ENCODE data around the gene MAIP1.

Gene MAIP1

DNA sequence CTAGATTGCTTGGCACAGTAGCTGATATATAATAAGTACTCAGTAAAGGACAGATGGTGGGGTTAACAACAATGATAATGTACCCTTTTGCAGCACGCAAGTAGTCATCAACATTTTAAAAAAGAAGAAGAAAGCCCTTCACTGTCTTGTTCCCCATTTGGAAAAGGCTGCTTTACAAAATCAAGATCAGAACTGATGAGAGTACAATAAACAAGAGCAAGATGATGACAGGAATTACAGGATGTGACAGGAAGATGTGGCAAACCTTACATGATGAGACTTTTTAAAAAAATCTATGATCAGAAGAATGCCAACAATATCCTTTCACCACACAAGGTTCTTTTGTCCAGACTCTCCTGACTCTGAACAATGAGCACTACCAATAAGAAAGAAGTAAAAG lies 9.2 kb upstream of the MAIP1 start:
- no peak for DNase-seq (ENCODE audit: low read depth, low spot score)
- H3K27ac ChIP-seq = no peak overlapping the region

DNA sequence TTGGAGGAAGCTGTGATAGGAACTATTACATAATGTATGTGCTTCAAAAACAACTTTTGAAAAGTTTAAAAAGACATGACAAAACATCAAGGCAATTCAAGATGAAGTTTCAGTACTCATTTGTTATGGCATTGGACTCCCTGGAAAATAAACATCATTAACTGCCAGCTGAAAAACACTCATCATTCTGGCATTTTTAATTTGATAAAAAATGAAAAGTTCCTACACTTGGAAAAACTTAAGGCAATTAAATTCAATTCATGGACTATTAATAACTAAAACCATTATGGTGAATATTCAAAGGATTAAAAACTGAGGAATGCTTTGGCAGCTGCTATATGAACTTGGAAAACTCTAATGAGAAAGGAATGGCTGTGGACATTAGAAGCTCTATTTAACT lies 8.5 kb upstream of the MAIP1 start:
- no peak for DNase-seq (ENCODE audit: low read depth, low spot score)
- H3K27ac ChIP-seq = no peak overlapping the region

DNA sequence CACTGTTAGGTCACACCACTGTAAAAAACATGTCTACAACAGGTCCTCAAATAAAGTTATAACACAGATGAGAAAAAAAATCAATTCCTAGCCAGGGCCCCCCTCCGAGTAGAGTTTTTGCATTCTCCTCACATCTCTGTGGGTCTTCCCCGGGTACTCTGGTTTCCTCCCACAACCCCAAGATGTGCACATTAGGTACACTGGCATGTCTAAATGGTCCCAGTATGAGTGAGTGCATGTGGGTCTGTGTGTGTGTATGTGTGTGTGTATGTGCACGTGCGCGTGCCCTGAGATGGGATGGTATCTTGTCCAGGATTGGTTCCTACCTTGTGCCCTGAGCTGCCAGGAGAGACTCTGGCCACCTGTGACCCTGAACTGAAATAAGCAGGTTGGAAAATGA lies 5.0 kb upstream of the MAIP1 start:
- no peak for DNase-seq (ENCODE audit: low read depth, low spot score)
- no peak overlapping the region for H3K27ac ChIP-seq

DNA sequence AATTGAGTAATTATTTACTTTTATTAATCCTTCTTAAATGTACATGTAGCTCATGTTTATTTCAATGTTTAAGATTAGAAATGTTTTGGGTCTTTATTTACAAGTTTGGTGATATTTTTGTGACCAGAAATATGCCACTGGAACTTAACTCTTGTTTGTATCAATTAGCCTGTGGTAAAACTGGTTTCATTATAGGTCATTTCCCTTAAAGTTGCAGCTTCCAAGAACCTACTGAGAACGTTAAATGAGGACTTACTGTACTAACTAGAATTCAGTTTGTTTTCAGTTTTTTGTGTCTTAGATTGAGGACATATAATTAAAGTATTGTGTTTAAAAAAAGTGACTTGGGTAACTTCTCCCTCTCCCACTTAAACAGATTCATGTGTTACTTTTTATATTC lies 4.4 kb upstream of the MAIP1 start:
- H3K27ac ChIP-seq = no peak overlapping the region
- DNase-seq (ENCODE audit: low read depth, low spot score) = no peak

DNA sequence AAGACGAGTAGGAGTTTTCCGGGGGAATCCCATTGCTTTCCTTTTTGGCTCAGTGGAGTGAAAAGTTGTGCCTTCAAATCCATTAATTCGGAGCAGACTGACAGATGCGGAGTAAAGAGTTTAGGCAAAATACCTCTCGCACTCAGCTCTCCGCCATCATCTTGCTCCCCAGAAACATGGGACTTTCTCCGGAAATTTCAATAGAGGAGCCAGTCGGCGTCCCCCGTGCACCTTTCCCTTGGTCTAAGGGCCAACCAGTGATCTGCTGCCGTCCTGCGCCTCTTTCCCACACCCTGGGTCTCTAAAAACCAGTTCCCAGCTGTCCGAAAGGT lies 409 bp upstream of the MAIP1 start:
- DNase-seq (ENCODE audit: low read depth, low spot score) = no peak
- H3K27ac ChIP-seq = peak overlapping the region; percentile 88

DNA sequence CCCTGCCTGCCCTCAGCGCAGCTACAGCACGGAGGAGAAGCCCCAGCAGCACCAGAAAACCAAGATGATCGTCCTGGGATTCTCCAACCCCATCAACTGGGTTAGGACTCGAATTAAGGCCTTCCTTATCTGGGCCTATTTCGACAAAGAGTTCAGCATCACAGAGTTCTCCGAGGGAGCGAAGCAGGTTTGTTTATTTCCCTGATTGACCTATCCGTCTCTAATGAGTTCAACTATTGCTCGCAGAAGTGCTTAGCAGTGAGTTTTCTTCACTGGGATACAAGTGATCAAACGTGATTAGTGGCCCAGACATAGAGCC lies 639 bp downstream of the MAIP1 start:
- DNase-seq (ENCODE audit: low read depth, low spot score) = no peak
- peak overlapping the region; percentile 88 for H3K27ac ChIP-seq

DNA sequence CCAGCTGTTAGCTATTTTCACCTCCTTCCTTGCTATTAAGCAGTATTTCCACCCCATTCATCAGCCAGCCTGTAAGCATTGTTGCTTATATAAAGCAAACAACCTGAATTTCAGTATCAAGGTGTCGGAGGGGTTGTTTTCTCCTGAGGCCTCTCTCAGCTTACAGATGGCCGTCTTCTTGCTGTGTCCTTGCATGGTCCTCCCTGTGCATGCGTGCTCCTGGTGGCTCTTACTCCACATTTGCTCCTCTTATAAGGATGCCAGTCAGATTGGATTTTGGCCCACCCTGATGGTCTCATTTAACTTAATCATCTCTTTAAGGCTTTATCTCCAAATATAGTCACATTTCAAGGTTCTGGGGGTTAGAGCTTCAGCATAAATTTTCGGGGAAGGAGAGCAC lies 2.6 kb downstream of the MAIP1 start:
- H3K27ac ChIP-seq = no peak overlapping the region
- DNase-seq (ENCODE audit: low read depth, low spot score) = no peak

DNA sequence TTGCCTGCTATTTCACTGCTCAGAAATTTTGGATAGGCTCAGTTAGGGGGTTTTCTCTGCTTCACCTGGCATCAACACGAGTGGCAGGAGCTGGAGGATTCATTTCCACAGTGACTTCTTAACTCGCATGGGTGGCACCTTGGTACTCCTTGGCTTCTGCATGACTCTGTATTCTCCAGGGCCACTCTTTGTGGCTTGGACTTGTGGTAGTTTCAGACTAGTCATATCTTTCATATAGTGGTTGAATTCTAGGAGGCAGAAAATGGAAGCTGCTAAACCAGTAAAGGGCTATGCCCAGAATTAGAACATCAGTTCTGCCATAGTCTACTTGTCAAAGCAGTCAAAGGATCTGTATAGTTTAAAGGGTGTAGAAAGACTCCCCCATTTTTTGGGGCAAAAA lies 6.8 kb downstream of the MAIP1 start:
- no peak for DNase-seq (ENCODE audit: low read depth, low spot score)
- H3K27ac ChIP-seq = no peak overlapping the region

DNA sequence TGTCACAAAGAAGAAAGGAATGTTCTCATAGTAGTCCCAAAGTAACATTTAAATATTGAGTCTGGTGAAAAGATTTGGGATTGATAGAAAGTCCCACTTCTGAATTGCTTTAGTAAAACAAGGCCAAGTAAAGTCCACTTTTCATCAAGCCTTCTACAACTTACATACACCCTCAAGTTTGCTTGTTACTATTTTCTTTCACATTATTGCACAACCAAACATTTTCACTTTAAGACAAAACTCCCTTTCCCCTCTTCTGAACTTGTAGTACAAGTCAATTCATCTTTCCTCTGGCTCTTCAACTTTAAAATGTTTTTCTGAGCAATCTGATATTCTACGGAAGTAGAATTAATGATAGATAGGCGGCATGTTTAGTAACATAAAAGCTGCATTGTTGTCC lies 11.0 kb downstream of the MAIP1 start:
- no peak overlapping the region for H3K27ac ChIP-seq
- no peak for DNase-seq (ENCODE audit: low read depth, low spot score)

DNA sequence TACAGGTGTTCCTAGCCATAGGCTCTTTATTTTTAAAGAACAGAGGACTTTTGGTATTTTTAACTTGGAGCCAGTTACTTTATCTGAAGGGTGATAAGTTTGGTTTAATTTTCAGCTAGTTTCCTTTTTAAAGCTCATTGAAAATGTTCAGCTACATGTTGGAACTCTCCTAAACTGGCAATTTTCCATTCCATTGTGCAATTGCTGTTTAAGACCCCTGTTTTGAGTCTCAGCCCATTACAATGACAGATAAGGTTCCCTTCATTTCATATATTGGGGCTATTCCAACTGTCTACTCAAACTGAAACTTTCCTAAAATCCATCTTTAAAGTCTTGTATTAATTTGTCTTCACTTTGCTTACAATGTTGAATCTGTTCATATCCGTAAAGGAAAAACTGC lies 11.6 kb downstream of the MAIP1 start:
- no peak overlapping the region for H3K27ac ChIP-seq
- DNase-seq (ENCODE audit: low read depth, low spot score) = no peak

DNA sequence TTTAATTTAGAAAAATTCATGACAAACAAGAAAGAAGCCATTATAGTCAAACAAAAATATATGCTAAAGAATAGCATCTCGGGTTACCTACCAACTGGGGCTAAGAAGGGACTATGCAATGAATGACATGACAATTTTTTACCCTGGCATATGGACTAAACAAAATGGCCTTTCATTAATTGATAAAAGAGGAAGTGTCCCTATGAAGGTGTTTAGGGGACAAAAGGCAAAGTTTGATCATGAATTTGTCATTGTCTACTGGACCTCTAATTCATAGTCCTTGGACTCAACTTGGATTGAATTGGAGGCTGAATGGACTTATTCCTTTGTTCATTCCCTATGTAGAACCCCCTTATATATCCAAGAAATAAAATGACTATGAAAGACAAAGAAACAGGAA lies 12.7 kb downstream of the MAIP1 start:
- DNase-seq (ENCODE audit: low read depth, low spot score) = no peak
- no peak overlapping the region for H3K27ac ChIP-seq

DNA sequence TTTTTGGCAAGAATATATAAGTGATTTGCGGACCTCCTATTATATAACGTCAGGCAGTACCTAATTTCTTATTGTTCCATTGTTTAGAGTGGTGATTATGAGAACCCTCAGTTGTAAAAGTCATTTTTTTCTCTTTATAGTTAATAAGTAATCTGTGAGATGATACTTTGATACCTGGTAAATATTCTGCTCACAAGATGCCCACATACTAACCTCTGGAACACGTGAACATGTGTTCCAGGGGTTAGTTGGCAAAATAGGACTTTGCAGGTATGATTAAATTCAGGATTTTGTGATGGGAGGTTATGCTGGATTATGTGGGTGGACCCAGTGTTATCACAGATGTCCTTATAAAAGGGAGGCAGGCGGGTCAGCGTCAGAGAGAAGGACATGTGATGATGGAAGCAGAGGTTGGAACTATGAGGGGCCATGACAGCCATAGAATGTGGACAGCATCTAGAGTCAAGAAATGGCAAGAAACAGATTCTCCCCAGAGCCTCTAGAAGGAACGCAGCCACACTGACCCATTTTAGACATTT lies 16.8 kb downstream of the MAIP1 start:
- no peak overlapping the region for H3K27ac ChIP-seq
- no peak for DNase-seq (ENCODE audit: low read depth, low spot score)

DNA sequence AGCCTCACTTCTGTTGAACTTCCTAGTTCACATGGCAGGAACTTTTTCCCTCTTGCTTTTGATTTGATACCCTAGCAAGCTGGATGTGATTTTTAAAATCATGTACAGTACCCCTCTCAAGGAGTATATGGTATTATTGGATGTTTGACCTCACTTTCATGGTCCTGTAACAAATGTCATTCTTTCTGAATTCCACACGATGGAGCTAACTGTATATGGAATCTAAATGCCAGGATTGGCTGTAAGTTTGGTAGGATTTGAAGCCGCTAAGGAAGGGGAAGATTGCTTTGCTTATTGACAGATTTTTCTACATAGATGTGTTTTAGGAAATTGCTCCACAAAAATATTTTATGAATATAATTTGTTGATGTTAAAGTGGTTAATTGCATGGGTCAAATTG lies 18.3 kb downstream of the MAIP1 start:
- DNase-seq (ENCODE audit: low read depth, low spot score) = no peak
- peak overlapping the region; percentile 71 for H3K27ac ChIP-seq

DNA sequence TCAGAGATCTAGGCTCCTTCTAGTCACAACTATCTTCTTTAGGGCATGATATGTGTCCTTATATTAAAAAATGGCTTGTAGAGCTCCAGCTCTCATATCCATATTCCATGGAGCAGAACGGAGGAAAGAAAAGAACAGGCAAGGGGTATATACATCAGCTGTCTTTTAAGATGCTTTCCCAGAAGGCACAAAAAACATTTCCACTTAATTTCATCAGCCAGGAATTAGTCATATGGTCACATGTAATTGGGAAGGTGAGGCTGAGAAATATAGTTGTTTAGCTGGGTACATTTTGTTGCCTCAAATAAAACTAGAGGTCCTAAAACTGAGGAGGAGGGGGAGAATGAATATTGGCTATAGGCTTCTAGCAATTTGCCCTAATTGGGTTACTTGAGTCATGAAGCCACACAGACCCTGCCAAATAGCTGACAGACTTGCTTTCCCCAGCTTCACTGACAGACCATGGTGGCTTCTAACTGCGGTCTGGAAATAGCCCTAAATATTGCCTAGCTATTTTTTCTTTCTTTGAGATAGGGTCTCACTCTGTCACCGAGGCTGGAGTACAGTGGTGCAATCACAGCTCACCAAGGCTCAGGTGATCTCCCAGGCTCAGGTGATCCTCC lies 20.0 kb downstream of the MAIP1 start:
- DNase-seq (ENCODE audit: low read depth, low spot score) = no peak
- peak overlapping the region; percentile 71 for H3K27ac ChIP-seq

DNA sequence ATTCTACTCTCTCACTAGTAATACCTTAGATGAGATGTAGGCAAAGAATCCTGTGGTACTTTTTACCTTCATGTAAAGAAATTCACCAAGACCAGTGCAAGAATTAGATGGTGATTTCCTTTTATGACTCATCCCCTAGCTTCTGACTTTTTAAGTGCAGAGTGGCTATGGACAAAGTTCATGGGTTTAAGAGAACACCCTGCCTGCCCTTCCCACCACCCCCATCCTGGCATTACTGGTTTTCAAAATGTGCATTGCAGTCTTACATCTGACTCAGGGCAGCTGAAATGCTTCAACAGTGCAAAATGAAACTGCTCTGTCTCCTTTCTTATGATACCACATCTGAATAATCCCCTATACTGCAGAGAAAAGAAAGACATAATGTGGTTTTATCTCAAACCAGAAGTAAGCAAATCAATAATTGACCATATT lies 22.6 kb downstream of the MAIP1 start:
- peak overlapping the region; percentile 64 for H3K27ac ChIP-seq
- DNase-seq (ENCODE audit: low read depth, low spot score) = peak; percentile 66

DNA sequence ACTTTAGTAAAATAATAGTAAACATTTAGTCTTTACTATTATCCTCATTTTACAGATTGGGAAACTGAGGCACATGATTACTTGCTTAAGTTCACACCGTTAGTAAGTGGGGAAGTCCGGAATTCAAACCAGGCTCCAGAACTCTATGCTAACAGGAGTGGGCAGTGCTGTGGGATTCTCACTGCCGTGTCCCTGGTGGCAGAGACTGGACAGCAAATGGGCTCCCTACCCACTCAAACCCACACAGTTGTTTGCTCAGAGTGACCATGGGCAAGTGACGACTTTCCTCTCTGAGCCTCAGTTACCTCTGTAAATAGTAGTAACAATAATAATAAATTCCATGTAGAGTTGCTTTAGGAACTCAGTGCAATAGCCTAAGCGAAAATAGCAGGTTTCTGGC lies 24.0 kb downstream of the MAIP1 start:
- no peak for DNase-seq (ENCODE audit: low read depth, low spot score)
- H3K27ac ChIP-seq = no peak overlapping the region

DNA sequence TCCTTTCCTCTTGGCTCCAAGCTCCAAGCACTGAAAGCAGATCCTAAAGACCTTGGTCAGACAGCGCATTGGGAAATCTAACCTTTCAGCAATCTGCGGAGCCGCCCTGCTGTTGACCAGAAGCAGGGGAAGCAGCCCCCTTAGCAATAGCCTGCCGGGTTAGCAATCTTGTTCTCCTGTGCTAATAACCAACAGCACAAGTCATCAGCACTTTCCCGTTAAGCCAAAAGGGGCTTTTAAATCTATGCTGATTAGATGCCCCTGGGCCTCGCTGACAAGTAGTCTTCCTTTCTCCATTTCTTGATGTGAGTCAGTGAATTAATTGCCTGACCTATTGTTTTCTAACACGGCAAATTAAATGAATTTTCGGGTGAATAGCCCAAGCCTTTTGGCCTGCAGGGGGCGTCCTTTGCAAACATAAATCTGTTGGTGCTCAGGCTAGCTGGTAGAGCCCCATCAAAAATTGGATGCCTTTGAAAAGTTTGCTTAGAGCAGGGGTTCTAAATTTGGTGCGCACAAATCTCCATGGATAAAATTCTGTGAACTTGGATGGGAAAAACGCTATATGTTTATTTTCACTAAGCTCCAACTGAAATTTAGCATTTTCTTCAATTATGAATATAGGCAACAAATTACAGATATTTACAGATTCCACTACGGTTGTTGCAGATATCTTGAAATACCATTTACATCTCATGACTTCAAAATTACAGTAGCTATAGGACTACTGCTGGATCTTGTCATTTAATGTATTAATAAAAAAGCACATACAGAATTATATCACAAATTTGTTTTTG lies 24.6 kb downstream of the MAIP1 start:
- no peak overlapping the region for H3K27ac ChIP-seq
- DNase-seq (ENCODE audit: low read depth, low spot score) = no peak

DNA sequence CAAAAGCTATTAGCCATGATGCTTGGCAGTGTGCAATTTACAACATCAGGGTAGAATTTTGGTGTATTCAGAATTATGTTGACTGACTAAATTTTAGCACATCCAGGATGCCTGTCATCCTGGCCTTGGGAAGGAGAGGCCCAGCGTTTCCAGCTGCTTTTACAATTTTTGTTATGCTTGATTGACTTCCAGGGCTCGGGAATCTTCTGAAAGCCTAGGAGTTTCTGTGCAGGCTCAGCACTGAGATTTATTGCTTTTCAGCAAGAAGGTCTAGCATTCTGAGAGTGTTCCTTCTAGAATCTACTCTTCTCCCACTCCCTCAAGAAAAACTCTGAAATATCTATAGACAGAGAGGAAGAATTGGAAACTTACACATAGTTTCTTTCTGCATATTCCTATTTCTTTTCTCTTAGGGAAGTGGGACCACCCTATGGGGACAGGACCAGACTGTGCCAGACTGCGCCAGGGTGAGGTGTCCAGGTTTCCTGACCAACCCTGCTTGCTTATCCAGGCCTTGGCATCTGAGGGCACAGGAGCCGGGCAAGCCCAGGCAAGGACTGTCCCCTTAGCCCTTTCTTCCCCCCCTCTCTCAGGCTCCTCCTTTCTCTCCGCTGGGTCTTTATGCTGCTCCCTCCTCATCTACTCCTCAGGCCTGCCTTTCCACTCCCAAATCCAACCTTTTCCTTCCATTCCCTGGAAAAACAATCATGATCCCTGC lies 26.9 kb downstream of the MAIP1 start:
- H3K27ac ChIP-seq = peak overlapping the region; percentile 34
- no peak for DNase-seq (ENCODE audit: low read depth, low spot score)

DNA sequence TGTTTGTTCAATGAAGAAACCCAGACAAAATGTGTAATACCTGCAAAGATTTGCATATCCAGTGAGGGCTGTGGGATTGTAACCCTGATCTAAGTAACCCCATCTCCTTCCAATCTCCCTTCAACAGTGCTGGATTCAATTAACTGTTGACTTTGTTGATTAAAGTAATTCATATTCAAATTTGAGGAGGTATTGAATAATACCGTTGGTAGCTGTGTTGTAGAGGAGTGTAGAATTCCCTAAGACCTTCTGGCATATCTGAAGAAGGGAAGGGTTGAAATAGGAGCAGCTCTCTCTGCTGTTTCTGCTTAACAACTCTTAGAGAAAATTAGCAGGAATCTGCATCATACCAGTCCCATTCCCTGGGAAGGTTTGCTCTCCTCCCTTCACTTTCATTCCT lies 28.2 kb downstream of the MAIP1 start:
- no peak for DNase-seq (ENCODE audit: low read depth, low spot score)
- H3K27ac ChIP-seq = no peak overlapping the region

DNA sequence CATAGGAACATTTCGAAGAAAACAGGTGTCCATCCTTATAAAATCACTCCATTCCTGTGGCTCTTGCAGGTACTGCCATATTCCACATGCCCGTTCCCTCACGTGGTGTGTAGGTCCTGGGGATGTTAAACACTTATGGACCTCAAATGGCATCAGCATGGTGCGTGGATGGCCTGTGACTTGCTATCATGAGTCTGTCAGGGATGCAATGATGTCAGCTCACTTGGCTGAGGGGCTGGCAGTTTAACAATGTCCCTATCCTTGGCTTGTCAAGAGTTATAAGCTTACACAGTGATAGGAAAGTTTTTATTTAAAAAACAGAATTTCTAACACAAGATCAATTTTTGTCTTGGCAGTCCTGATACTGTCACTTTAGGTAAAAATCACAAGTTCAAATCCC lies 28.8 kb downstream of the MAIP1 start:
- no peak for DNase-seq (ENCODE audit: low read depth, low spot score)

DNA sequence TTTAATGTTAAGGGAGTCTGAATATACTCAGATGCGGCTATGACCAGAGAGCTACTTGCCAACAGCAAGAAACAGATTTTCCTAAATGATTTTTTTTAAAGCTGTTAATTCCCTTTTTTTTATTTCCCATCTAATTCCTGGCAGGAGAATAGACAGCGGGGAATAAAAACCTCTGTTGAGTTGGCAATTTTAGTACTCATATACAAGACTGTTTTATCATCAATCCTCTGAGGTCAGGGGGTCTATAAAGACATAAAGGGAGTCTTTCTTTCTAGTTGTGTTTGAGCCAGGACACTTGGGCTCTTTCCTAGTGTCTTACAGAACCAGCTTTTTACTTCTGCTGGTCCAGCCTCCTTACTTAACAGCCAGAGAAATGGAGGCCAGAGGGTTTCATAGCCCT lies 29.4 kb downstream of the MAIP1 start:
- DNase-seq (ENCODE audit: low read depth, low spot score) = no peak
- no peak overlapping the region for H3K27ac ChIP-seq

More for the DNA sequence above, 28.8 kb downstream of the MAIP1 start:
- no peak overlapping the region for H3K27ac ChIP-seq

All from epithelial cell of prostate (primary cell).